Loucy (cell line): ENCODE measurements around the gene GPR135.

Experiments
- H2AFZ ChIP-seq: fragments of 200-600 bp; sonication (generic); 2 replicates; pipeline ENCODE4 v1.6.0; 2016; ENCODE audit warnings: antibody characterized with exemption, mild to moderate bottlenecking, low read length, moderate library complexity
- H3F3A ChIP-seq: fragments of 200-600 bp; 2 replicates; pipeline ENCODE4 v1.6.0; 2016; ENCODE audit warnings: antibody characterized with exemption, low read depth, mild to moderate bottlenecking
- H3K27me3 ChIP-seq: fragments of 200-600 bp; sonication (generic); 2 replicates; pipeline ENCODE4 v1.6.1; 2014; ENCODE audit warnings: low read length, mild to moderate bottlenecking; ENCODE audit not compliant: insufficient read depth, poor library complexity, severe bottlenecking
- H3K36me3 ChIP-seq: fragments of 200-600 bp; sonication (generic); 2 replicates; pipeline ENCODE4 v1.6.1; 2016; ENCODE audit warnings: low read length; ENCODE audit not compliant: insufficient read depth
- H3K4me1 ChIP-seq: fragments of 200-600 bp; sonication (generic); 2 replicates; pipeline ENCODE4 v1.5.1; 2014; ENCODE audit warnings: low read length, mild to moderate bottlenecking; ENCODE audit not compliant: insufficient read depth, poor library complexity, severe bottlenecking
- H3K4me2 ChIP-seq: fragments of 200-600 bp; sonication (generic); 2 replicates; pipeline ENCODE4 v1.6.0; 2014; ENCODE audit warnings: antibody characterized with exemption, low read length, low read depth, mild to moderate bottlenecking; ENCODE audit not compliant: poor library complexity, severe bottlenecking
- H3K4me3 ChIP-seq: fragments of 200-600 bp; sonication (generic); 2 replicates; pipeline ENCODE4 v1.5.1; 2014; ENCODE audit warnings: low read length, mild to moderate bottlenecking, mixed read lengths; ENCODE audit not compliant: poor library complexity, severe bottlenecking
- H3K79me2 ChIP-seq: fragments of 200-600 bp; sonication (generic); 2 replicates; pipeline ENCODE4 v1.6.1; 2014; ENCODE audit warnings: low read length; ENCODE audit not compliant: insufficient read depth
- H3K9ac ChIP-seq: fragments of 200-600 bp; sonication (generic); 2 replicates; pipeline ENCODE4 v1.6.0; 2014; ENCODE audit warnings: mild to moderate bottlenecking, low read depth, low read length, moderate library complexity; ENCODE audit not compliant: poor library complexity, severe bottlenecking
- H3K9me2 ChIP-seq: fragments of 200-600 bp; sonication (generic); replicated peaks from 2 replicates; pipeline ENCODE4 v1.6.1; 2016; ENCODE audit warnings: low read depth, low read length, mixed read lengths
- H3K9me3 ChIP-seq: fragments of 200-600 bp; sonication (generic); 2 replicates; pipeline ENCODE4 v1.6.1; 2014; ENCODE audit warnings: mild to moderate bottlenecking, antibody characterized with exemption, low read length, low read depth; ENCODE audit not compliant: insufficient read depth
- H4K20me1 ChIP-seq: fragments of 200-600 bp; sonication (generic); 2 replicates; pipeline ENCODE4 v1.6.0; 2014; ENCODE audit warnings: antibody characterized with exemption, low read length, mild to moderate bottlenecking; ENCODE audit not compliant: insufficient read depth, poor library complexity, severe bottlenecking
- EZH2phosphoT487 ChIP-seq: fragments of 200-600 bp; IDR thresholded peaks from 2 replicates; pipeline ENCODE4 v1.6.1; 2018; ENCODE audit warnings: antibody characterized with exemption, mild to moderate bottlenecking, moderate library complexity, borderline replicate concordance
- TF ChIP-seq, protein P1 (sequence below): fragments of 200-600 bp; sonication (generic); conservative IDR thresholded peaks from 2 replicates; pipeline ENCODE4 v1.5.1; 2014; ENCODE audit warnings: mild to moderate bottlenecking, antibody characterized with exemption, low read length

The GPR135 gene

GRCh38 chr14:59492384-59492783, 27.2 kb upstream of the GPR135 start:
- Histone ChIP-seq H3K4me2 (no peak overlapping the region), H3K27me3 (no peaks in the 10 kb centered on the region), H3K36me3 (peaks cover 22% of the 10 kb centered on the region; the same call in 1 of the 2 replicates), H3K4me3 (no peak overlapping the region), H3K79me2 (no peaks in the 10 kb centered on the region; the same call in 1 of the 2 replicates), H3K9me3 (no peaks in the 10 kb centered on the region), H3F3A (no peaks in the 10 kb centered on the region), H2AFZ (no peak overlapping the region), H3K4me1 (peaks cover 22% of the 10 kb centered on the region), H3K9ac (no peak overlapping the region), H4K20me1 (peaks cover 14% of the 10 kb centered on the region), H3K9me2 (no peaks in the 10 kb centered on the region)
- TF ChIP-seq, protein P1, sequence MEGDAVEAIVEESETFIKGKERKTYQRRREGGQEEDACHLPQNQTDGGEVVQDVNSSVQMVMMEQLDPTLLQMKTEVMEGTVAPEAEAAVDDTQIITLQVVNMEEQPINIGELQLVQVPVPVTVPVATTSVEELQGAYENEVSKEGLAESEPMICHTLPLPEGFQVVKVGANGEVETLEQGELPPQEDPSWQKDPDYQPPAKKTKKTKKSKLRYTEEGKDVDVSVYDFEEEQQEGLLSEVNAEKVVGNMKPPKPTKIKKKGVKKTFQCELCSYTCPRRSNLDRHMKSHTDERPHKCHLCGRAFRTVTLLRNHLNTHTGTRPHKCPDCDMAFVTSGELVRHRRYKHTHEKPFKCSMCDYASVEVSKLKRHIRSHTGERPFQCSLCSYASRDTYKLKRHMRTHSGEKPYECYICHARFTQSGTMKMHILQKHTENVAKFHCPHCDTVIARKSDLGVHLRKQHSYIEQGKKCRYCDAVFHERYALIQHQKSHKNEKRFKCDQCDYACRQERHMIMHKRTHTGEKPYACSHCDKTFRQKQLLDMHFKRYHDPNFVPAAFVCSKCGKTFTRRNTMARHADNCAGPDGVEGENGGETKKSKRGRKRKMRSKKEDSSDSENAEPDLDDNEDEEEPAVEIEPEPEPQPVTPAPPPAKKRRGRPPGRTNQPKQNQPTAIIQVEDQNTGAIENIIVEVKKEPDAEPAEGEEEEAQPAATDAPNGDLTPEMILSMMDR = no peak
- TF ChIP-seq EZH2phosphoT487 = no peak

GRCh38 chr14:59490756-59491155, 25.6 kb upstream of the GPR135 start:
- peaks cover 9% of the 10 kb centered on the region; the same call in 1 of the 2 replicates for H3K79me2 ChIP-seq
- peak overlapping the region; percentile 47 for H3K4me3 ChIP-seq
- no peak overlapping the region for H2AFZ ChIP-seq
- H3K9me3 ChIP-seq = no peaks in the 10 kb centered on the region
- H3K27me3 ChIP-seq = no peaks in the 10 kb centered on the region
- no peak overlapping the region for H3K9ac ChIP-seq
- H3K9me2 ChIP-seq = no peaks in the 10 kb centered on the region
- peaks cover 20% of the 10 kb centered on the region for H4K20me1 ChIP-seq
- H3K4me1 ChIP-seq = peaks cover 22% of the 10 kb centered on the region
- H3F3A ChIP-seq = no peaks in the 10 kb centered on the region
- peak overlapping the region; percentile 64 for H3K4me2 ChIP-seq
- peaks cover 22% of the 10 kb centered on the region; the same call in 1 of the 2 replicates for H3K36me3 ChIP-seq
- TF ChIP-seq EZH2phosphoT487 = no peak
- TF ChIP-seq, protein P1 = no peak

DNA sequence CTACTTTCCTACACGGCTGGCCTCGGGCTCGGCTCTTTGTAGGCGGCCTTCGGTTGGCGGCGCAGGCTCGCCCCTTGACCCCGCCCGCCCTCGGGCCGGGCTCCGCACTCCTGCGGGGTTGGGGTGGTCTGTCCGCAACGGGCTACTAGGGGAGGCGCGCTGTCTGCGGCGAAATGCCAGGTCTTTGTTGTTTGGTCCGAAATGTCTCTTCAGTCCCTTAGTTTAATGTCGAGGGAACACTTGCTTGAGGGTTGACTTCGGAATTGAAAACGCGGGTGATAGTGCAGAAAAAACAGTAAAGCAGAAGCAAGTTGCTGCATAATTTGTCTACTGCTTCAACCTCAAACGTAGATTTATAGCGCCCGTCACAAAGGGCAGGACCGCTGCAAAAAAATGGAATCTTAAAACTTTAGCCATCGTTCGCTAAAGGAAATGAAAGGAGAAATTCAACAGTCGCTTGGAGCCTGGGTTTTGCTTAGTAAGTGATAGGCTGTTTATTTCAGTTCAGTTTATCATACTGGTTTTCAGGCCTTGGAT, 19.5 kb upstream of the GPR135 start:
- no peaks in the 10 kb centered on the region for H3K9me3 ChIP-seq
- no peaks in the 10 kb centered on the region for H3K9me2 ChIP-seq
- H3F3A ChIP-seq = no peaks in the 10 kb centered on the region
- peak overlapping the region; percentile 89 for H3K9ac ChIP-seq
- peaks cover 48% of the 10 kb centered on the region for H3K4me1 ChIP-seq
- H3K27me3 ChIP-seq = no peaks in the 10 kb centered on the region
- H4K20me1 ChIP-seq = peaks cover 27% of the 10 kb centered on the region
- no peaks in the 10 kb centered on the region for H3K36me3 ChIP-seq
- peak overlapping the region; percentile 87 for H2AFZ ChIP-seq
- peak overlapping the region; percentile 88 for H3K4me3 ChIP-seq
- peak overlapping the region; percentile 82 for H3K4me2 ChIP-seq
- peaks cover 37% of the 10 kb centered on the region for H3K79me2 ChIP-seq
- TF ChIP-seq EZH2phosphoT487 = no peak
- TF ChIP-seq, protein P1 = no peak
